H9 (cell line): ENCODE results near the gene RAP1GAP. TPM values are rescaled to one million over a fixed set of nuclear protein-coding genes. Genes with fewer than 3 reads are reported as not detected.

ENCODE experiments used
- DNase-seq: peaks from one replicate; pipeline ENCODE4 v3.0.0-alpha.2; 2017
- H2AFZ ChIP-seq: one replicate; pipeline ENCODE4 v1.6.1; 2013; ENCODE audit warnings: mild to moderate bottlenecking, low read length, control low read depth, moderate library complexity
- H2AK5ac ChIP-seq: 2 replicates; pipeline ENCODE4 v1.6.1; 2013; ENCODE audit warnings: low read length, control low read depth, mixed read lengths; ENCODE audit not compliant: insufficient read length
- H2BK120ac ChIP-seq: one replicate; pipeline ENCODE4 v1.6.1; 2013; ENCODE audit warnings: low read depth, mild to moderate bottlenecking, low read length, control low read depth, inconsistent platforms; ENCODE audit not compliant: poor library complexity, severe bottlenecking
- H2BK12ac ChIP-seq: 2 replicates; pipeline ENCODE4 v1.6.1; 2013; ENCODE audit warnings: low read length, control low read depth, mixed read lengths, low read depth; ENCODE audit not compliant: insufficient read length
- H2BK15ac ChIP-seq: 2 replicates; pipeline ENCODE4 v1.6.1; 2013; ENCODE audit warnings: low read depth, low read length, control low read depth
- H2BK20ac ChIP-seq: one replicate; pipeline ENCODE4 v1.6.1; 2013; ENCODE audit warnings: low read depth, mild to moderate bottlenecking, low read length, control low read depth, inconsistent platforms; ENCODE audit not compliant: poor library complexity, severe bottlenecking
- H2BK5ac ChIP-seq: 2 replicates; pipeline ENCODE4 v1.6.1; 2013; ENCODE audit warnings: low read length, control low read depth, mixed read lengths; ENCODE audit not compliant: insufficient read length
- H3K14ac ChIP-seq: 2 replicates; pipeline ENCODE4 v1.6.1; 2013; ENCODE audit warnings: low read length, control low read depth; ENCODE audit not compliant: insufficient read depth
- H3K18ac ChIP-seq: 2 replicates; pipeline ENCODE4 v1.6.1; 2013; ENCODE audit warnings: low read depth, mild to moderate bottlenecking, mixed read lengths, low read length, control low read depth; ENCODE audit not compliant: insufficient read length
- H3K23ac ChIP-seq: 2 replicates; pipeline ENCODE4 v1.6.1; 2013; ENCODE audit warnings: low read length, control low read depth, mixed read lengths, low read depth; ENCODE audit not compliant: insufficient read length
- H3K23me2 ChIP-seq: 2 replicates; pipeline ENCODE4 v1.6.1; 2013; ENCODE audit warnings: low read depth, mild to moderate bottlenecking, mixed read lengths, low read length, control low read depth; ENCODE audit not compliant: insufficient read length, poor library complexity, severe bottlenecking
- H3K27ac ChIP-seq: 2 replicates; pipeline ENCODE4 v1.5.1; 2013; ENCODE audit warnings: low read length, control low read depth, mixed read lengths, low read depth; ENCODE audit not compliant: insufficient read length
- H3K27me3 ChIP-seq: 2 replicates; pipeline ENCODE4 v1.6.1; 2013; ENCODE audit warnings: low read length, control low read depth, inconsistent platforms; ENCODE audit not compliant: insufficient read depth
- H3K4ac ChIP-seq: 2 replicates; pipeline ENCODE4 v1.6.1; 2013; ENCODE audit warnings: low read depth, mild to moderate bottlenecking, control low read depth, inconsistent platforms, low read length, moderate library complexity
- H3K4me1 ChIP-seq: 2 replicates; pipeline ENCODE4 v1.6.1; 2013; ENCODE audit warnings: low read length, control low read depth, inconsistent platforms; ENCODE audit not compliant: insufficient read depth
- H3K4me2 ChIP-seq: 2 replicates; pipeline ENCODE4 v1.6.1; 2013; ENCODE audit warnings: low read length, control low read depth, mixed read lengths; ENCODE audit not compliant: insufficient read length, insufficient read depth
- H3K56ac ChIP-seq: 2 replicates; pipeline ENCODE4 v1.6.1; 2013; ENCODE audit warnings: low read depth, mild to moderate bottlenecking, mixed read lengths, low read length, control low read depth; ENCODE audit not compliant: insufficient read length
- H3K79me1 ChIP-seq: 2 replicates; pipeline ENCODE4 v1.6.1; 2013; ENCODE audit warnings: low read depth, mild to moderate bottlenecking, moderate library complexity, low read length, control low read depth, inconsistent platforms; ENCODE audit not compliant: insufficient read depth, poor library complexity, severe bottlenecking
- H3K79me2 ChIP-seq: 2 replicates; pipeline ENCODE4 v1.6.1; 2013; ENCODE audit warnings: low read length, control low read depth, inconsistent platforms; ENCODE audit not compliant: insufficient read depth
- H3K9ac ChIP-seq: 2 replicates; pipeline ENCODE4 v1.6.1; 2013; ENCODE audit warnings: low read length, control low read depth, mixed read lengths; ENCODE audit not compliant: insufficient read length; ENCODE audit errors: extremely low read depth
- H3K9me3 ChIP-seq: one replicate; pipeline ENCODE4 v1.6.1; 2013; ENCODE audit warnings: low read depth, low read length, inconsistent platforms; ENCODE audit not compliant: control insufficient read depth
- H3T11ph ChIP-seq: one replicate; pipeline ENCODE4 v1.6.1; 2013; ENCODE audit warnings: mild to moderate bottlenecking, low read length, control low read depth, inconsistent platforms
- H4K20me1 ChIP-seq: one replicate; pipeline ENCODE4 v1.6.1; 2013; ENCODE audit not compliant: control insufficient read depth, insufficient read length, insufficient read depth
- H4K5ac ChIP-seq: 2 replicates; pipeline ENCODE4 v1.6.1; 2013; ENCODE audit warnings: low read depth, mild to moderate bottlenecking, mixed read lengths, low read length, control low read depth; ENCODE audit not compliant: insufficient read length
- H4K8ac ChIP-seq: replicated peaks from 2 replicates; pipeline ENCODE4 v1.6.1; 2013; ENCODE audit warnings: low read length, control low read depth, mixed read lengths, low read depth; ENCODE audit not compliant: insufficient read length
- H4K91ac ChIP-seq: 2 replicates; pipeline ENCODE4 v1.6.1; 2013; ENCODE audit warnings: low read depth, mild to moderate bottlenecking, moderate library complexity, mixed read lengths, low read length, control low read depth; ENCODE audit not compliant: insufficient read length
- H3K27ac Mint-ChIP-seq, 3 experiments: 2 replicates in 2 of 3; 3 replicates in 1 of 3; pipeline ENCODE4 v1.8.0; 2020 to 2021; ENCODE audit warnings: mixed read lengths in 3 of 3, mild to moderate bottlenecking in 1 of 3, moderate library complexity in 1 of 3
- H3K27me3 Mint-ChIP-seq: 2 replicates; pipeline ENCODE4 v1.8.0; 2021; ENCODE audit warnings: low read depth, mild to moderate bottlenecking, moderate library complexity, mixed read lengths
- H3K36me3 Mint-ChIP-seq, 3 experiments: 2 replicates in 2 of 3; 3 replicates in 1 of 3; pipeline ENCODE4 v1.8.0; 2020 to 2021; ENCODE audit warnings: low read depth in 3 of 3, mixed read lengths in 3 of 3; ENCODE audit not compliant: insufficient read depth in 1 of 3
- H3K4me1 Mint-ChIP-seq, 2 experiments: 2 replicates each; pipeline ENCODE4 v1.8.0; 2020; ENCODE audit warnings: mixed read lengths in 2 of 2
- H3K4me3 Mint-ChIP-seq, 2 experiments: 2 replicates in 1 of 2; 3 replicates in 1 of 2; pipeline ENCODE4 v1.8.0; 2020 to 2021; ENCODE audit warnings: mild to moderate bottlenecking in 2 of 2, mixed read lengths in 2 of 2, moderate library complexity in 1 of 2
- H3K9me3 Mint-ChIP-seq, 2 experiments: 2 replicates in 1 of 2; 3 replicates in 1 of 2; pipeline ENCODE4 v1.8.0; 2020; ENCODE audit warnings: mild to moderate bottlenecking in 2 of 2, mixed read lengths in 2 of 2, moderate library complexity in 1 of 2
- WGBS: extraction: QIAGEN DNeasy Blood & Tissue Kit; methylation state at CpG from one replicate; pipeline ENCODE4 v1.1.7; 2013; ENCODE audit warnings: missing lambda C conversion rate, low lambda C conversion rate, mixed read lengths; ENCODE audit not compliant: insufficient read length; ENCODE audit errors: extremely low coverage; 5-methylcytosine and 5-hydroxymethylcytosine counted together
- total RNA-seq: library from RNA; stranded (reverse); gene quantifications from 2 replicates; pipeline ENCODE4 v1.2.1, GENCODE V29; 2021
- TF ChIP-seq, protein P1 (sequence below): fragments of 200-600 bp; sonication (generic); conservative IDR thresholded peaks from 3 replicates; pipeline ENCODE4 v1.8.0; 2021; ENCODE audit warnings: antibody characterized with exemption, mild to moderate bottlenecking

Gene RAP1GAP
- total RNA-seq, 1 experiment from 2014 or later, result 7.9 TPM

DNA sequence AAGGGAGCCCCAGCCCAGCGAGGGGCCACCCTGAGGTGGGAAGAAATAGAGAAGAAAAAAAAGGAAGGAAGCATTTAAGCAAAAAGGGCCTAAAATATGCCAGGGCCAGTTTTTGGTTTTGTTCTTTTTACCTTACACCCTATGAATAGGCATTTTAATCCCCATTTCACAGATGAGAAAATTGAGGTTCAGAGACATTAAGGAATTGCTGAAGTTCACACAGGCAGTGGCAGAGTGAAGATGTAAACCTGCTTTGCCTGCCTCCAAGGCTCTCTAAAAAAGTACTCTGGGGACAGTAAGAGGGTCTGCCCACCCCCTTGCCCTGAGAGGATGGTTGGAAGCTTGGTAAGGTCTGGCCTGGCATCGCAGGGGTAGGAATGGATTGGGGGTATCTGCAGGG, 19.8 kb downstream of the RAP1GAP start:
- H3K27ac Mint-ChIP-seq, result no peak overlapping the region
- H3K36me3 Mint-ChIP-seq, result no peaks in the 10 kb centered on the region
- Histone ChIP-seq H2AK5ac (no peak overlapping the region), H3K4me1 (no peaks in the 10 kb centered on the region), H3K56ac (no peak overlapping the region), H4K5ac (no peak overlapping the region), H3K23ac (no peak overlapping the region), H4K91ac (no peak overlapping the region), H2BK5ac (no peak overlapping the region), H3K18ac (no peak overlapping the region), H3K27me3 (no peaks in the 10 kb centered on the region), H2BK12ac (no peak overlapping the region), H2BK20ac (no peak overlapping the region), H2BK120ac (no peak overlapping the region), H3K9ac (no peak overlapping the region), H4K20me1 (peaks cover 3% of the 10 kb centered on the region), H3K23me2 (peaks cover 11% of the 10 kb centered on the region), H4K8ac (no peak overlapping the region), H3K4ac (no peak overlapping the region), H3K79me1 (no peaks in the 10 kb centered on the region), H3K14ac (no peak overlapping the region), H3K79me2 (no peaks in the 10 kb centered on the region), H3K4me2 (no peak overlapping the region), H3K9me3 (no peaks in the 10 kb centered on the region), H3T11ph (no peak overlapping the region), H2BK15ac (no peak overlapping the region), H2AFZ (no peak overlapping the region), H3K27ac (no peak overlapping the region)
- DNase-seq, result no peak
- WGBS, result no CpG with 5 or more reads among the region's 2 CpGs
- peaks cover 24% of the 10 kb centered on the region for H3K27me3 Mint-ChIP-seq
- TF ChIP-seq, protein P1, sequence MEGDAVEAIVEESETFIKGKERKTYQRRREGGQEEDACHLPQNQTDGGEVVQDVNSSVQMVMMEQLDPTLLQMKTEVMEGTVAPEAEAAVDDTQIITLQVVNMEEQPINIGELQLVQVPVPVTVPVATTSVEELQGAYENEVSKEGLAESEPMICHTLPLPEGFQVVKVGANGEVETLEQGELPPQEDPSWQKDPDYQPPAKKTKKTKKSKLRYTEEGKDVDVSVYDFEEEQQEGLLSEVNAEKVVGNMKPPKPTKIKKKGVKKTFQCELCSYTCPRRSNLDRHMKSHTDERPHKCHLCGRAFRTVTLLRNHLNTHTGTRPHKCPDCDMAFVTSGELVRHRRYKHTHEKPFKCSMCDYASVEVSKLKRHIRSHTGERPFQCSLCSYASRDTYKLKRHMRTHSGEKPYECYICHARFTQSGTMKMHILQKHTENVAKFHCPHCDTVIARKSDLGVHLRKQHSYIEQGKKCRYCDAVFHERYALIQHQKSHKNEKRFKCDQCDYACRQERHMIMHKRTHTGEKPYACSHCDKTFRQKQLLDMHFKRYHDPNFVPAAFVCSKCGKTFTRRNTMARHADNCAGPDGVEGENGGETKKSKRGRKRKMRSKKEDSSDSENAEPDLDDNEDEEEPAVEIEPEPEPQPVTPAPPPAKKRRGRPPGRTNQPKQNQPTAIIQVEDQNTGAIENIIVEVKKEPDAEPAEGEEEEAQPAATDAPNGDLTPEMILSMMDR, result no peak
- peaks cover 14 to 40% of the 10 kb centered on the region in 2 experiments for H3K4me1 Mint-ChIP-seq
- no peak overlapping the region for H3K4me3 Mint-ChIP-seq
- no peaks in the 10 kb centered on the region; a peak in 2 of 5 replicates for H3K9me3 Mint-ChIP-seq
